Neutrophil (primary cell): Measurements from ENCODE around the gene FKBP2.

Source experiments
- H3K27ac ChIP-seq: fragments of 200-600 bp; sonication (generic); 2 replicates; pipeline ENCODE4 v1.5.1; 2016; ENCODE audit warnings: mild to moderate bottlenecking, moderate library complexity
- H3K27me3 ChIP-seq: fragments of 200-600 bp; sonication (generic); 2 replicates; pipeline ENCODE4 v1.6.0; 2016; ENCODE audit warnings: mild to moderate bottlenecking
- H3K36me3 ChIP-seq: fragments of 200-600 bp; sonication (generic); 2 replicates; pipeline ENCODE4 v1.5.1; 2017
- H3K4me1 ChIP-seq, 2 experiments: fragments of 200-600 bp in 1 of 2; sonication (generic) in 1 of 2; 1 replicate in 1 of 2; 2 replicates in 1 of 2; pipeline versions ENCODE4 v1.5.1 to v1.6.1; 2013 to 2016; ENCODE audit warnings: low read depth in 1 of 2, low read length in 1 of 2, mild to moderate bottlenecking in 1 of 2, moderate library complexity in 1 of 2; ENCODE audit not compliant: control insufficient read depth in 1 of 2, insufficient read depth in 1 of 2
- H3K4me3 ChIP-seq, 2 experiments: fragments of 200-600 bp in 1 of 2; sonication (generic) in 1 of 2; 1 replicate in 1 of 2; 2 replicates in 1 of 2; pipeline ENCODE4 v1.5.1; 2013 to 2016; ENCODE audit warnings: low read depth in 1 of 2, low read length in 1 of 2, mild to moderate bottlenecking in 1 of 2, moderate library complexity in 1 of 2
- H3K9me3 ChIP-seq: fragments of 200-600 bp; sonication (generic); 2 replicates; pipeline ENCODE4 v1.5.1; 2016
- TF ChIP-seq, protein P1 (sequence below): fragments of 200-600 bp; sonication (generic); IDR thresholded peaks from 2 replicates; pipeline ENCODE4 v1.5.1; 2016; ENCODE audit warnings: antibody characterized with exemption

FKBP2 gene

DNA sequence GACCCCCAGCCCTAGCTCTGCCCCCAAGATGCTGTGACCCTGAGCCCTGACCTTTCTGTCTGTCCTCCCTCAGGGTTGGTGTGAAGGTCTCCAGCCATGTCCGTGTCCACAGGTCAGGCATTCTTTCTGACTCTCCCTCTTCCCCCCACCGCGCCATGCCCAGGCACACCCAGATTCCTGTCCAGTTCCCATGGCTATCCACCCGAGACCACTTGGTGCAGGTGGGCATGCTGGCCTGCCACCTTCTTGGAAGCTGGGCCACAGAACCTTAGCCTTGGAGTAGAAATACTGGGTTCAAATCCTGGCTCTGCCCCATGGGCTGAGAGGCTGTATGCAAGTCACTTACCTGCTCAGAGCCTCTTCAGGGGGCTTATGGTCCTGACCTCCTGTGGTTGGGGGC is 8.1 kb downstream of the FKBP2 start:
- TF ChIP-seq, protein P1, sequence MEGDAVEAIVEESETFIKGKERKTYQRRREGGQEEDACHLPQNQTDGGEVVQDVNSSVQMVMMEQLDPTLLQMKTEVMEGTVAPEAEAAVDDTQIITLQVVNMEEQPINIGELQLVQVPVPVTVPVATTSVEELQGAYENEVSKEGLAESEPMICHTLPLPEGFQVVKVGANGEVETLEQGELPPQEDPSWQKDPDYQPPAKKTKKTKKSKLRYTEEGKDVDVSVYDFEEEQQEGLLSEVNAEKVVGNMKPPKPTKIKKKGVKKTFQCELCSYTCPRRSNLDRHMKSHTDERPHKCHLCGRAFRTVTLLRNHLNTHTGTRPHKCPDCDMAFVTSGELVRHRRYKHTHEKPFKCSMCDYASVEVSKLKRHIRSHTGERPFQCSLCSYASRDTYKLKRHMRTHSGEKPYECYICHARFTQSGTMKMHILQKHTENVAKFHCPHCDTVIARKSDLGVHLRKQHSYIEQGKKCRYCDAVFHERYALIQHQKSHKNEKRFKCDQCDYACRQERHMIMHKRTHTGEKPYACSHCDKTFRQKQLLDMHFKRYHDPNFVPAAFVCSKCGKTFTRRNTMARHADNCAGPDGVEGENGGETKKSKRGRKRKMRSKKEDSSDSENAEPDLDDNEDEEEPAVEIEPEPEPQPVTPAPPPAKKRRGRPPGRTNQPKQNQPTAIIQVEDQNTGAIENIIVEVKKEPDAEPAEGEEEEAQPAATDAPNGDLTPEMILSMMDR, result no peak
- H3K36me3 ChIP-seq, result no peaks in the 10 kb centered on the region
- no peaks in the 10 kb centered on the region for H3K9me3 ChIP-seq
- peaks cover 16% of the 10 kb centered on the region for H3K27me3 ChIP-seq
- H3K27ac ChIP-seq, result no peak overlapping the region
- H3K4me1 ChIP-seq, result peaks cover 47 to 59% of the 10 kb centered on the region in 2 experiments
- no peak overlapping the region for H3K4me3 ChIP-seq

DNA sequence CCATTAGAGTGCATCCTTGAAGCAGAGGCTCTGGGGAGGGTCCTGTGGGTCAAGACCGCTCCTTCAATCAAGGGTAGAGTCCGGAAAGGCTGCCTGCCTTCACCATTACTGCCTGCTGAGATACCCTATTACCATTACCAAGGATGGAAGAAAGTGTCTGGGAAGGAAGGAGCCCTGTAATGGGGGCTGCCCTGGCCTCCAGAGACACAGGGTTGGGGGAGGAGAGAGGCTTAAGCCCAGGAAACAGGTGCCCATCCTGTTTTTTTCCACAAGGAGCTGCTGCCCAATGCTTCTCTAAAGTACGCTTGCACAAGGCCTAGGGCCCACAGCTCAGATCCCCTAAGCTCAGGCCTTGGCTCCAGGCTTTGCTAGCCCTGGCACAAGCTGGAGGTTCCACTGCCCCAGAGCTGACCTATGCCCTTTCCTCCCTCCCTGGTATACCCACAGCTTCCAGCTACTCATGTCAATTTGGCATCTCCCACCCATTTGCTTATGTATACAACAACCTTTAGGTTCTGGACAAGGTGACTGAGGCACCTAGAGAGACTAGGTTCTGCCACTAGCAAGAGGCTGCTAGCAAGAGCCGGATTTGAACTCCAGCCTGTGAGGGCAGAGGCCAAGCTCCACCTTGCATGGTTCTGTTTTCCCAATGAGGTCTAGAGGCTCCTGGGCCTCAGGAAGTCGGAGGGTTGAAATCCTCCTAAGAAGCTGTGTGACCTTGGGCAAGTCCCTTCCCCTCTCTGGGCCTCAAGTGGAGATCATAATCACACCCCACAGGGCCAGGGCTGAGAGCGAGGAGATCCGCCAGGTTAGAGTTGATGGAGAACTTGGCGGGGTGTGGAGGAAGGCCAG is 8.9 kb downstream of the FKBP2 start:
- peaks cover 16% of the 10 kb centered on the region for H3K27me3 ChIP-seq
- H3K9me3 ChIP-seq, result no peaks in the 10 kb centered on the region
- H3K4me1 ChIP-seq, result peaks cover 47 to 58% of the 10 kb centered on the region in 2 experiments
- no peak overlapping the region for H3K27ac ChIP-seq
- TF ChIP-seq, protein P1, result no peak
- H3K36me3 ChIP-seq, result peaks cover 3% of the 10 kb centered on the region
- no peak overlapping the region for H3K4me3 ChIP-seq

DNA sequence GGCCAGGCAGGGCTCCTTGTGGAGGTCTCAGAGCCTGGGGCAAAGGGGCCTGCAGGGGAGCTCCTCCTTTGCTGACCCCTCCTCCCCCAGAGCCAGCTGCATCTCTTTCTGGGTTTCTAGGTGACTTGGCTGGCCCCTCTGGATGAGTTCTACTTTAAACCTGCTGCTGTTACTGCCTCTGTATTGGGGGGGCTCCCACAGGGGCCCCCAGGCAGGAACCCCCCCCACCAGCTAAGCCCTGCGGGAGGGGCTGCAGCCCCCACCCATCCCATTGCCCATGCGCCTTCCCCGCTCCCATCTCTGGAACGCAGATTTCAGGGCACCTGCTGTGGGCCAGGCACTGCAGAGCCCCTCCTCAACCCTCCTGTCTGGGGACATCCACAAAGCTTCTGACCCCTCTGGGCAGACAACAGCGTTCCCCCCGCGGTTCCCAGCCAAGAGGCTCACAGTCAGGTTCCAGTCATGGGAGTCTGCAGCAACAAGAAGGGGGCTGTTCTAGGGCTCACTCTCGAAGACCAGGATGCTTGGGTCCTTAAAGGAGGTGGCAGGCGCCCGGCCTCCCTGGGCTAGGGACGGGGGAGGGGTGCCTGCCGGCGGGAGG is 9.6 kb downstream of the FKBP2 start:
- H3K36me3 ChIP-seq, result peaks cover 10% of the 10 kb centered on the region
- peaks cover 16% of the 10 kb centered on the region for H3K27me3 ChIP-seq
- peaks cover 41 to 50% of the 10 kb centered on the region in 2 experiments for H3K4me1 ChIP-seq
- H3K9me3 ChIP-seq, result no peaks in the 10 kb centered on the region
- TF ChIP-seq, protein P1, result no peak
- H3K4me3 ChIP-seq, result peak overlapping the region; percentile 58 to 75
- peak overlapping the region; percentile 46 for H3K27ac ChIP-seq

DNA sequence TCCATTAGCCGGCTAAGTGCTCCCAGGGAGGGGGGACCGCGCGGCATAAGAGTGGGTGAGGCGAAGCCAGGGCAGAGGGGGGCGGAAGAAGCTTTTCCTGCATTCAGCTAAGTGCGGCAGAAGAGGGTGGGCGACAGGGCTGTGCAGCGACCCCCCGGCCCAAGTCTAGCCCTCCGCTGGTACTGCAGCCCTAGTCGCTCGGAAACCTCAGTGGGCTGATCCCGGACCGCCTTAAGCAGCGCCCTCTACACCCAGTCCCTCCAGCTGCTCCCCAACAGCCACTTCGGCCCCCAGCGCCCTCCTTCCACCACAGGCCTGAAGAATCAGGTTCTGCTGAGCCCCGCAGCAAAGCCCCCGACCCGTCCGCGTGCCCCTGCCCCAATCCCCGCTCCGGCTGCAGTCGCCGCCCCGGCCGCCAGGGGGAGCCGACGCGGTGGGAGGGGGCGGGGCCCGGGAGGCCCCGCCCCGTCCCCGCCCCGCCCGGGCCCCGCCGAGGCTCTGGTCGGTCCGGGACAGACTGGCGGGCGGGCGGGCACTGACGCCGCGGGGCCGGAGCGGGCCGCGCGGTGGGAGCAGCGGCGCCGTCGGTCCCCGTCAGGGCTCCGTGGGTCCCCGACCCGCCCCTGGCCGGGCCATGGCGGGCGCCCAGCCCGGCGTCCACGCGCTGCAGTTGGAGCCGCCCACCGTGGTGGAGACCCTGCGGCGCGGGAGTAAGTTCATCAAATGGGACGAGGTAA is 10.3 kb downstream of the FKBP2 start, which contains the start of gene PLCB3:
TSS of gene PLCB3 (plus strand) at position 515 of the 737 bp plus-strand sequence. CDS start at position 635, 120 bp downstream.
- TF ChIP-seq, protein P1, result peak; percentile 95
- H3K36me3 ChIP-seq, result peaks cover 17% of the 10 kb centered on the region
- peaks cover 35 to 44% of the 10 kb centered on the region in 2 experiments for H3K4me1 ChIP-seq
- no peaks in the 10 kb centered on the region for H3K9me3 ChIP-seq
- H3K27me3 ChIP-seq, result peaks cover 10% of the 10 kb centered on the region
- H3K4me3 ChIP-seq, result peak within 1 kb of the TSS; percentile 74 to 75
- peak within 1 kb of the TSS; percentile 46 for H3K27ac ChIP-seq

DNA sequence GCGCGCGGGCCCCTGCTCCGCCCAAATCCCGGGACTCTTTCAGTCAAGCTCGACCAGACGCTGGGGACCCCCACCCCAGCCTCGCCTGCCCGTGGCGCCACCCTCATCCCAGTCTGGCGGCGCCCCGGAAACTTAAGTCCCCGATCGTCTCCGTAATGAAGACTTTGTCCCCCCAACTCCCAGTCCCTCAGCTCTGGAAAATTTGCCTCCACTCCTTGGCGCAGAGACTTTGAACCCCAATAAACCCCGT is 10.8 kb downstream of the FKBP2 start:
- peaks cover 33 to 42% of the 10 kb centered on the region in 2 experiments for H3K4me1 ChIP-seq
- H3K27ac ChIP-seq, result peak overlapping the region; percentile 46
- no peaks in the 10 kb centered on the region for H3K9me3 ChIP-seq
- TF ChIP-seq, protein P1, result no peak
- peaks cover 9% of the 10 kb centered on the region for H3K27me3 ChIP-seq
- H3K4me3 ChIP-seq, result peak overlapping the region; percentile 74 to 75
- H3K36me3 ChIP-seq, result peaks cover 22% of the 10 kb centered on the region
